Neural crest cell (in vitro differentiated cells): ENCODE measurements around the gene SNAP47. TPM values are rescaled to one million over a fixed set of nuclear protein-coding genes. Genes with fewer than 3 reads are reported as not detected.
A peak's percentile ranks its signal among the peaks of the same experiment; 100 is the strongest.

Experiments used
- DNase-seq: peaks from one replicate; pipeline ENCODE4 v3.0.0; 2021; ENCODE audit warnings: low read depth, mixed read lengths, low spot score
- H3K27ac Mint-ChIP-seq: one replicate; pipeline ENCODE4 v1.8.0; 2021; ENCODE audit warnings: mild to moderate bottlenecking, mixed read lengths; ENCODE audit not compliant: unreplicated experiment
- H3K27me3 Mint-ChIP-seq: 2 replicates; pipeline ENCODE4 v1.8.0; 2021; ENCODE audit warnings: low read depth, mild to moderate bottlenecking, mixed read lengths
- H3K36me3 Mint-ChIP-seq: 2 replicates; pipeline ENCODE4 v1.8.0; 2021; ENCODE audit warnings: low read depth, mild to moderate bottlenecking, mixed read lengths
- H3K4me1 Mint-ChIP-seq: 2 replicates; pipeline ENCODE4 v1.8.0; 2021; ENCODE audit warnings: mixed read lengths
- H3K4me3 Mint-ChIP-seq: one replicate; pipeline ENCODE4 v1.8.0; 2021; ENCODE audit warnings: mild to moderate bottlenecking, mixed read lengths
- H3K9me3 Mint-ChIP-seq: 2 replicates; pipeline ENCODE4 v1.8.0; 2021; ENCODE audit warnings: mixed read lengths
- total RNA-seq: library from RNA; stranded (reverse); gene quantifications from 2 replicates; pipeline ENCODE4 v1.2.1, GENCODE V29; 2021
- TF ChIP-seq, protein P1 (sequence below): fragments of 200-600 bp; sonication (generic); conservative IDR thresholded peaks from 2 replicates; pipeline ENCODE4 v1.5.0; 2021; ENCODE audit warnings: antibody characterized with exemption, mild to moderate bottlenecking

SNAP47 gene
- total RNA-seq, 1 donor from 2014 or later: 45.3 TPM

GRCh38 chr1:227738820-227739219 lies 3.6 kb downstream of the SNAP47 start:
- TF ChIP-seq, protein P1, sequence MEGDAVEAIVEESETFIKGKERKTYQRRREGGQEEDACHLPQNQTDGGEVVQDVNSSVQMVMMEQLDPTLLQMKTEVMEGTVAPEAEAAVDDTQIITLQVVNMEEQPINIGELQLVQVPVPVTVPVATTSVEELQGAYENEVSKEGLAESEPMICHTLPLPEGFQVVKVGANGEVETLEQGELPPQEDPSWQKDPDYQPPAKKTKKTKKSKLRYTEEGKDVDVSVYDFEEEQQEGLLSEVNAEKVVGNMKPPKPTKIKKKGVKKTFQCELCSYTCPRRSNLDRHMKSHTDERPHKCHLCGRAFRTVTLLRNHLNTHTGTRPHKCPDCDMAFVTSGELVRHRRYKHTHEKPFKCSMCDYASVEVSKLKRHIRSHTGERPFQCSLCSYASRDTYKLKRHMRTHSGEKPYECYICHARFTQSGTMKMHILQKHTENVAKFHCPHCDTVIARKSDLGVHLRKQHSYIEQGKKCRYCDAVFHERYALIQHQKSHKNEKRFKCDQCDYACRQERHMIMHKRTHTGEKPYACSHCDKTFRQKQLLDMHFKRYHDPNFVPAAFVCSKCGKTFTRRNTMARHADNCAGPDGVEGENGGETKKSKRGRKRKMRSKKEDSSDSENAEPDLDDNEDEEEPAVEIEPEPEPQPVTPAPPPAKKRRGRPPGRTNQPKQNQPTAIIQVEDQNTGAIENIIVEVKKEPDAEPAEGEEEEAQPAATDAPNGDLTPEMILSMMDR: no peak
- no peaks in the 10 kb centered on the region for H3K36me3 Mint-ChIP-seq
- H3K9me3 Mint-ChIP-seq: no peaks in the 10 kb centered on the region
- peaks cover 16% of the 10 kb centered on the region for H3K4me1 Mint-ChIP-seq
- no peak overlapping the region for H3K27ac Mint-ChIP-seq
- DNase-seq: no peak
- H3K4me3 Mint-ChIP-seq: peak overlapping the region; percentile 73
- no peaks in the 10 kb centered on the region for H3K27me3 Mint-ChIP-seq

DNA sequence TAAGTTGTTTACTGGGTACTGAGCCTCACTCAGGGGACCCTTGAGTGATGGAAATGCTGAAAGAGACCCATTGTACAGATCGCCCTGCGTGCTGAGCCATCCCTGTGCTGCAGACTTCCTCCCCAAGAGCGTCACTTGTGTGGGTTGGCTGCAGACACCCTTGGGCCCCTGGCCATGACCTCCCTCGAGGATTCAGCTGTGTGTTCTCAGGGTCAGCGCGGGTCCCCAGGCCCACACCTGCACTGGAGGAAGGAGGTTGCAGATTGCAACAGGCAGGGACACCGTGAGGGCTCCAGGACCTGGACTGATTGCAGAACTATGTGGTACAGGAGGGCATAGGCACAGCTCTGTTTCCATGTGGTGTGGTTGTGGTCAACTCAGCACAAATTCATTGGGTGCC lies 4.4 kb downstream of the SNAP47 start:
- TF ChIP-seq, protein P1: no peak
- H3K27me3 Mint-ChIP-seq: no peaks in the 10 kb centered on the region
- no peak overlapping the region for H3K4me3 Mint-ChIP-seq
- H3K27ac Mint-ChIP-seq: peak overlapping the region; percentile 27
- H3K36me3 Mint-ChIP-seq: no peaks in the 10 kb centered on the region
- no peaks in the 10 kb centered on the region for H3K9me3 Mint-ChIP-seq
- H3K4me1 Mint-ChIP-seq: peaks cover 9% of the 10 kb centered on the region
- DNase-seq: no peak

DNA sequence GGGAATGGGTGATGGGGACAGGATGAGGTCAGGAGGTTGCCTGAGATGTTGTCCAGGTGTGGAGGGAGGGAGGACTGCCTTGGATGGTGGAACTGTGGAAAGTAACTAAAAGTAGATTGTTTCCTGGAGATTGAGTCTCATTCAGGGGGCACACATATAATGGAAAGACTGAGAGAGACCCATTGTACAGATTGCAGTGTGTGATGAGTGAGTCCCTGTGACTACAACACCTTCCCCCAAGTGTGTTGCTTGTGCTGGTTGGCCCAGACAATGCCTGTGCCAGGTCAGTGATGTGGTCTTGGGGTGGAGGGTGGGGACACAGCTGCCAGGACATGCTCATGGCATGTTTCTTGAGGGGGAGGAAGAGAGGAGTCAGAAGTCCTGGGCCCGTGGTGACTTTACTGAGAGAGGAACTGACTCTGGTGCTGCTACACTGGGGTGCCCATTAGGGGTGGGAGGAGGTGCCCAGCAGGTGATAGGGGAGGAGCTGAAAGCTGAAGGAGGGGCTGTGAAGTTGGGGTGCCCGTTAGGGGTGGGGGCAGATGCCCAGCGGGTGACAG lies 5.2 kb downstream of the SNAP47 start:
- H3K27ac Mint-ChIP-seq: peak overlapping the region; percentile 89
- TF ChIP-seq, protein P1: no peak

GRCh38 chr1:227741166-227741870 lies 6.1 kb downstream of the SNAP47 start:
- DNase-seq: no peak
- no peaks in the 10 kb centered on the region for H3K9me3 Mint-ChIP-seq
- H3K4me3 Mint-ChIP-seq: no peak overlapping the region
- TF ChIP-seq, protein P1: no peak
- H3K4me1 Mint-ChIP-seq: peaks cover 6% of the 10 kb centered on the region
- H3K27ac Mint-ChIP-seq: peak overlapping the region; percentile 89
- no peaks in the 10 kb centered on the region for H3K27me3 Mint-ChIP-seq
- no peaks in the 10 kb centered on the region for H3K36me3 Mint-ChIP-seq

More for the DNA sequence above, 5.2 kb downstream of the SNAP47 start:
- H3K27me3 Mint-ChIP-seq: no peaks in the 10 kb centered on the region
- peak overlapping the region; percentile 75 for H3K4me3 Mint-ChIP-seq
- H3K4me1 Mint-ChIP-seq: peaks cover 9% of the 10 kb centered on the region
- H3K36me3 Mint-ChIP-seq: no peaks in the 10 kb centered on the region
- H3K9me3 Mint-ChIP-seq: no peaks in the 10 kb centered on the region
- no peak for DNase-seq

- DNase-seq: no peak
- no peaks in the 10 kb centered on the region for H3K36me3 Mint-ChIP-seq
- H3K27me3 Mint-ChIP-seq: no peaks in the 10 kb centered on the region
- no peak overlapping the region for H3K4me3 Mint-ChIP-seq
- no peaks in the 10 kb centered on the region for H3K9me3 Mint-ChIP-seq
- TF ChIP-seq, protein P1: no peak
- no peak overlapping the region for H3K27ac Mint-ChIP-seq
- H3K4me1 Mint-ChIP-seq: peaks cover 3% of the 10 kb centered on the region
Observed at GRCh38 chr1:227742738-227743715, 7.8 kb downstream of the SNAP47 start.
